ENCODE data around the gene ZNF677.
"Not testable (repeated sequence)": the region's sequence is repeated elsewhere in the genome, so short reads cannot be mapped to it uniquely, and the experiment has no call there.

Gene ZNF677

GRCh38 chr19:53254411-53255341 is at the start of gene ZNF677:
ZNF677 (minus strand) TSS chr19:53254873; CDS start chr19:53251550, 3,323 bp downstream.
- DNase-seq = no peak

GRCh38 chr19:53301341-53301740 is 46.7 kb upstream of the ZNF677 start:
- DNase-seq = not testable (repeated sequence)

GRCh38 chr19:53294786-53295441 is 40.2 kb upstream of the ZNF677 start:
- no peak for DNase-seq

DNA sequence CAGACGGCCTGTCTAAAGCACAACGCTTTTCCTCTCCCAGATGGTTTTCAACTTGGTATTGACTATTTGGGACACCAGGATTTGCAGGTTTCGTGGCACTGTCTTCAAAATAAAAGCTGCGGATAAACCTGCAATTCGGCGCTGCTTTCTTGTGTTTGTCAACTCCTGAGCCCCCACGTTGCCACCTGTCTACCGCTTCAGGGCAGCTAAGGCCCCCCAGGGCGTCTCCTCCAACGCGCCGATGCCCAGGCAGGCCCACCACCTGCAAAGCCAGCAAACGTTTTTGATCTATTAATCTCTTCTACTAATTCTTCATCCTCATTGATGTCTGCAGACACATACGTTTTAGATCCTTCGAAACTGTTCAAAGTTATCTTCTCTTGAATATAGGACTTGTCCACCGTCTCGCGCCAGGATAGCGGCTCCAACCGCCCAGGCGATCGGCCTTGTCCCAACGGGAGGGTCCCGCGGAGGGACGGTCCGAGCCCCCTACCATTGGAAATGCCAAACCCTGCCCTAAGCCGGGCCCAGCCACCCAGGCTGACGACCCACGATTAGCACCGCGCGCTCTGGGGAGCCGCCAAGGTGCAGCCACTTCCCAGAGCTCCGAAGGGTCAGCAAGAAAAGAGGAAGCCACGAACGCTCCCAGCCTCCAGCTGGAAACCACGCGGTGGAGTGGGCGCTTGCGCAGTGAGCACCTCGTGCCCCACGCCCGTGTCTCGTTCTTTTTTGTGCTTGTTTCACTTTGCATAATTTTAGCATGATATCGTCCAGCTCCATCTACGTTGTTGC is 36.3 kb upstream of the ZNF677 start:
- DNase-seq = no peak

DNA sequence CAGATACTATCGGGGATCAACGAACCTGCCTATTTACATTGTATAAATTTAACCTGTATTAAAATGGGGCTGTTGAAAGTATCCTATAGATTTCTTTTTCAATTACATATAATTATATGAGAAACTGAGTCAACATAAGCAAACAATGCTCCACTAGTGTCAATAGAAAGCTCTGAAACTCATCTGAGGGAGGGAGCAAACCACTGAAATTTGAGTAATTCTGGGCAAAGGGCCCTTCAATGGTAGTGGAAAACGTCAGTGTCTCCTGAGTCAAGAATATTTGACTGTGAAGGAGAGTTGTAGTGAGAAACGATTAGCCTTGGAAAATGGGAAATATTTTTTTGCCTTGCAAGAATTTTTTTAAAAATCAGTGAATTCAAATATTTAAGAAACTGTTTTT is 30.4 kb upstream of the ZNF677 start:
- no peak for DNase-seq

- DNase-seq = not testable (repeated sequence)
Measured at GRCh38 chr19:53281947-53282346, 27.3 kb upstream of the ZNF677 start.

- no peak for DNase-seq
Measured at GRCh38 chr19:53275480-53275879, 20.8 kb upstream of the ZNF677 start.

GRCh38 chr19:53272044-53272443 is 17.4 kb upstream of the ZNF677 start:
- DNase-seq = no peak

DNA sequence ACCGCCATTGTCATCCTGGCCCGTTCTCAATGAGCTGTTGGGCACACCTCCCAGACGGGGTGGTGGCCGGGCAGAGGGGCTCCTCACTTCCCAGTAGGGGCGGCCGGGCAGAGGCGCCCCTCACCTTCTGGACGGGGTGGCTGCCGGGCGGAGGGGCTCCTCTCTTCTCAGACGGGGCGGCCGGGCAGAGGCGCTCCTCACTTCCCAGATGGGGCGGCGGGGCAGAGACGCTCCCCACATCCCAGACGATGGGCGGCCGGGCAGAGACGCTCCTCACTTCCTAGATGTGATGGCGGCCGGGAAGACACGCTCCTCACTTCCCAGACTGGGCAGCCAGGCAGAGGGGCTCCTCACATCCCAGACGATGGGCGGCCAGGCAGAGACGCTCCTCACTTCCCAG is 15.2 kb upstream of the ZNF677 start:
- not testable (repeated sequence) for DNase-seq

DNA sequence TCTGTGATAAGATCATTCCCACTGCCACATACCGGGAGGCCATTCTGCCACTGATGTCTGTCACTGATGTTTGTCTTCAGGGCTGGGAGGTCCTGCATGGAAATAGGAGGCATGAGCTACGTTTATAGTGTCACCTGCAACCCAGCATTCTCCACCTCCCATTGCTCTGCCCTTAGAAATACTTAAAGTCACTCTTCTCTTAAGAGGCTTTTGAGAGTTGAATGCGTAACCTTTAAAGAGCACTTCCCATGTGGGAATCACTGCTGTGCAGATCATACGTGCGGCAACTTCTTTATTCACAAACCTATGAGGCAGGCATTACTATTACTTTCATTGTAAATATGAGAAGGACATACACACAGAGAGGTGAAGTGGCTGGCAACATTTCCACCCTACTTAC is 12.9 kb upstream of the ZNF677 start, which contains the start of gene VN1R4:
Gene VN1R4 (minus strand): TSS at position 101 of the 400 bp plus-strand sequence. CDS start 58 bp downstream, at position 43.
- DNase-seq = not testable (repeated sequence)

DNA sequence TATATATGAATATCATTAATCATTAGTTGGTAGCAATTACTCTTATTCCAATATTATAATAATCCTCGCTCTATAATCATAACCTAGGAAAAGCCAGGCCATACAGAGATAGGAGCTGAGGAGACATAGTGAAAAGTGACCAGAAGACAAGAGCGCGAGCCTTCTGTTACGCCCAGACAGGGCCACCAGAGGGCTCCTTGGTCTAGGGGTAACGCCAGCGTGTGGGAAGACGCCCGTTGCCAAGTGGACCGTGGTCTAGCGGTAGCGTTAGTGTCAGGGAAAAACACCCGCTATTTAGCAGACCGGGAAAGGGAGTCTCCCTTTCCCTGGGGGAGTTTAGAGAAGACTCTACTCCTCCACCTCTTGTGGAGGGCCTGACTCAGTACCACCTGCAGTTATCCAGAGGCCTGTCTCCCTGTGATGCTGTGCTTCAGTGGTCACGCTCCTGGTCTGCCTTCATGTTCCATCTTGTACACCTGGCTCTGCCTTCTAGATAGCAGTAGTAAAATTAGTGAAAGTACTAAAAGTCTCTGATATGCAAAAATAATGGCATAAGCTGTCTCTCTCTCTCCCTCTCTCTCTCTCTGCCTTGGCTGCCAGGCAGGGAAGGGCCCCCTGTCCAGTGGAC is 3.2 kb upstream of the ZNF677 start, which contains the start of gene VN1R2:
Gene VN1R2 (plus strand): TSS at position 578 of the 628 bp plus-strand sequence. CDS start 84 bp downstream, outside the sequence.
- DNase-seq = not testable (repeated sequence)

DNA sequence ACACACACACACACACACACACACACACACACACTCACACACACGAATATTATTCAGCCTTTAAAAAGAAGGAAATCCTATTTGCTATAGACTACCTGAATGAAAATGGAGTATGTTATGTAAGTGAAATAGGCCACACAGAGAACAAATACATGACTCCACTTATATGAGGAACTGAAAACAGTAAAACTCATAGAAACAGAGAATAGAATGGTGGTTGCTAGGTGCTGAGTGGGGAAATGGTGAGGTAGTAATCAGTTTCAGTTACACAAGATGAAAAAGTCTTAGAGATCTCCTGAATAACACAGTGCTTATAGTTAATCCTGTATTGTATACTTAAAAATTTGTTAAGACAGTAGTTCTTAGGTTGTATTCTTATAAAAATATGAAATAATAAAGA is 8.2 kb downstream of the ZNF677 start:
- DNase-seq = no peak

- no peak for DNase-seq
Measured at GRCh38 chr19:53237114-53237777, 17.4 kb downstream of the ZNF677 start.

GRCh38 chr19:53224606-53225005 is 30.1 kb downstream of the ZNF677 start:
- DNase-seq = no peak

GRCh38 chr19:53222716-53223115 is 32.0 kb downstream of the ZNF677 start:
- not testable (repeated sequence) for DNase-seq

DNA sequence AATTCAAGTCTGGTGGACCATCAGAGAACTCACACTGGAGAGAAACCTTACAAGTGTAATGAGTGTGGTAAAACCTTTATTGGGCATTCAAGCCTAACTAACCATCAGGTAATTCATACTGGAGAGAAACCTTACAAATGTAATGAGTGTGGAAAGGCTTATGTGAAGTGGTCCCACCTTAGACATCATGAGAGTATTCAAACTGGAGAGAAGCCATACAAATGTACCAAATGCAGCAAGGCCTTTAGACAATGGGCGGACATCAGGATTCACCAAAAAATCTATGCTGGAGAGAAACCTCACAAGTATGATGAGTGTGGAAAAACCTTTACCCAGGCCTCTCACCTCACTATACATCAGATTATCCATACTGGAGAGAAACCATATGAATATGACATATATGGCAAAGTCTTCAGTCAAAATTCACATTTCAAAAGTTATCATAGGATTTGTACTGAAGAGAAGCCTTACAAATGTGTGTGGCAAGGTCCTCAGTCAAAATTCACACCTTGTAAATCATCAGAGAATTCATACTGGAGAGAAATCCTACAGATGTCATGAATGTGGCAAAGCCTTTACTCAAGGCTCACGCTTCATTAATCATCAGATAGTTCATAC is 41.9 kb downstream of the ZNF677 start:
- no peak for DNase-seq

DNA sequence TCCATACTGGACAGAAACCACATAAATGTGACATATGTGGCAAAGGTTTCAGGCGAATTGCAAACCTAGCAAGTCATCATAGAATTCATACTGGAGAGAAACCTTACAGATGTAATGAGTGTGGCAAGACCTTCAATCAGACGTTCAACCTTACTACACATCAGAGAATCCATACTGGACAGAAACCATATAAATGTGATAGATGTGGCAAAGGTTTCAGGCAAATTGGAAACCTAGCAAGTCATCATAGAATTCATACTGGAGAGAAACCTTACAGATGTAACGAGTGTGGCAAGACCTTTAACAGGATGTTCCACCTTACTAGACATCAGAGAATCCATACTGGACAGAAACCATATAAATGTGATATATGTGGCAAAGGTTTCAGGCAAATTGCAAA is 43.1 kb downstream of the ZNF677 start:
- not testable (repeated sequence) for DNase-seq

- no peak for DNase-seq
Measured at GRCh38 chr19:53196777-53197396, 57.8 kb downstream of the ZNF677 start.

DNA sequence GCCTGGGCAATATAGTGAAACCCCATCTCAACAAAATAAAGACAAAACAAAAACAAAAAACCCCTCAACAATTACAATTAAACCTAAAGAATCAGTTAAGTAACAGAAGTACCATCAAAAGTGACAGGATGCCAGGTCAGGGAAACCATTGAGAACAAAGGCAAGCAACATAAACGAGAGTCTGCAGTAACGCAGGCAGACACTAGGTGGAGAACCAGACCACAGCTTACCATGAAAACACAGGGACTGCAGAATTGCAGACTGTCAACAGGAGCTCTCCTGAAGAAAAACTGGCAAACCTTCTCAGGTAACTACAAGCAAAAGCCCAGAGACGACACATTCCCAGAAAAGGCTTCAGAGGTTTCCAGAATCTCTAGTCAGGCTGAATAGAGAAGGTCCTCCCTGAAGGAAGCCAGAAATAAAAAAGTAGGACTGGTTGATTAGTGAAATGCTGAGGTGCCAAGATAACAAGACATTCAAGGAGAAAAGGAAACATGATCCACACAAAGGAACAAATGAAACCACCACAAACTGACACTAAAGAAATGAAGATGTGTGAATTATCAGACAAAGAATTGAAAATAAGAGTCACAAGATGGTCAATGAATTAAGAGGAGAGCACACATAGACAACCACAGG is 59.3 kb downstream of the ZNF677 start:
- no peak for DNase-seq

GRCh38 chr19:53193535-53194222 is 61.0 kb downstream of the ZNF677 start:
- no peak for DNase-seq
